GM21528 (cell line): ENCODE data around the gene MYO16.

Experiments used
- ATAC-seq: cut with Tn5 transposase; IDR thresholded peaks from one replicate; pipeline ENCODE4 v1.9.1; 2021; ENCODE audit warnings: mild to moderate bottlenecking, moderate library complexity; ENCODE audit not compliant: unreplicated experiment, low FRiP score

Gene MYO16

DNA sequence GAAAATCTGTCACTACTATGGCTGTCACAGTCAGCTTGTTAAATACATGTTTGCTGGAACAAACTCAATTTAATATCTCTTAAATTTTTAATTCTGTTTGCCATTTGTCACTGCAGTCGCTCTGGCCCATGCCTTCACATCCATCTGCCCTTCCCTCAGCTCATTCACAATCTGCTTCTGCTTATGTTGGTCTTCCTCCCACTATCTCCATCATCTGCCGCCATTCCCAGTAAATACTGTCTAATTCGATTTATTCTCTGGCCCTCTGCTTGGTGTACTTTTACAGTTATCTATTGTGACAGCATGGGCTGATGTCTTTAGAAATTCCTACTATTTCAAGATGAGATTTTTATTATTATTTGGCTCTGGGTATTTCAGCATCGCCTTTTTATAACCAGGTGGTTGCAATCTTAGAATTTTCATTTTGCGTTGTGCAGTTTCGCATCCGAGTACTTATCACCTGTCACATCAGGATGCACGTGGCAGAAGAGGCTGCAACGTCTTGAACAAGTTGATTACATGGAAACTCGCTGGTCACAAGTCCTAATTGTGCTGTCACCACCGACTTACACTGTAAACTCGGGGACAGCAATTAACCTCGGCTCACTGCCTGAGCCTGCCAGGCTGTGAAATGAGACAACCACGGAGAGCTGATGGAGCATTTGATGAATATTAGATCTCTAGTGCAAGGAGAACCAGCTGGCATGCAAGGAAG, 158.4 kb downstream of the MYO16 start:
- no peak for ATAC-seq

DNA sequence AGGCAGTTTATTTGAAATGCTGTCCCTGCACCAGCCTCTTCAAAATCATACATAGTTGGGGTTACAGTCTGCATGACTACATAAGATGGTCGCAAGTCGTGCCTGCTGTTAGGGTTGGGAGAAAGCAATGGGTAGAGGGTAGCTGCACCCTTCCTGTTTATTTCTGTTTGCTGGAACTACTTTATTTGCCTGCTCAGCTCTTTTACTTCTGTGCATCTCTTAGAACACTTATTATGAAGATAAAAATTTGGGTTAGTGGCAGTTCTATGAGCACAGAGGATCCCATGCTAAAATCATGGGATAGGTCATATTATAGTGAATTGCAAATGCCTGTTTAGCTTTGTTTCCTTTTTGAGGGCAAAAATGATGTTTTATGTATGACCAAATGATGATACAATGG, 160.1 kb downstream of the MYO16 start:
- no peak for ATAC-seq

DNA sequence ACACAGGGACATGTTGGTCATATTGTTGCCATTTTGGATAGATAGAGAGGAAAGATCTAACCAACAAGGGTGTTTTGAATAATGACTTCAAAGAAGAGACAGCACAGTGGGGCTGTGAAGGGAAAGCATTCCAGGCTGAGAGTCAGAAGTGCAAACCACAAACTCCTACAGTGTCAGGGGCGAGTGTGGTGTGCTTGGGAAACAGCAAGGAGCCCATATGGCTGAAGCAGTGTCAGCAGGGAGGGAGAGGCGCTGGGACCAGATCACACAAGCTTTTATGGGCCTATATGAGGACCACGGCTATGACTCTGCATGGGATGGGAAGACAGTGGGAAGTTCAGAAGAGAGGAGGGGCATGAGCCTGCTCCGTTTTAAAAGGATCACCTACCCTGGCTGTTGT, 166.4 kb downstream of the MYO16 start:
- no peak for ATAC-seq

DNA sequence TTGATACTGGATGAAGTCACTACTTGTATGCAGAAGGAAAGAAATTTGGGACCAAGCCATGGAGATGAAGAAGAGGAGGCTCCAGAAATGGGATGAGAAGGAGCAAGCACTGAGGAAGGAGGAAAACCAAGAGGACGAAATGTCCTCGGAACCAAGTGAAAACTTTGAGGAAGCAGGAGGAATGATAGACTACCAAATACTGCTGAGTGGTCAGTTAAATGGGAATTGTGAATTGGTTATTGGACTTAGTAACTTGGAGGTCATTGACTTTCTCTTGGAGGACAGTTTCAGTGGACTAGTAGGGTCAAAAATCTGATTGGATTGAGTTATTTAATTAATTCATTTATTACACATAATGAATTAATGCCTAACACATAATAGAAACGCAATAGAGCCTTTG, 167.9 kb downstream of the MYO16 start:
- ATAC-seq: no peak

DNA sequence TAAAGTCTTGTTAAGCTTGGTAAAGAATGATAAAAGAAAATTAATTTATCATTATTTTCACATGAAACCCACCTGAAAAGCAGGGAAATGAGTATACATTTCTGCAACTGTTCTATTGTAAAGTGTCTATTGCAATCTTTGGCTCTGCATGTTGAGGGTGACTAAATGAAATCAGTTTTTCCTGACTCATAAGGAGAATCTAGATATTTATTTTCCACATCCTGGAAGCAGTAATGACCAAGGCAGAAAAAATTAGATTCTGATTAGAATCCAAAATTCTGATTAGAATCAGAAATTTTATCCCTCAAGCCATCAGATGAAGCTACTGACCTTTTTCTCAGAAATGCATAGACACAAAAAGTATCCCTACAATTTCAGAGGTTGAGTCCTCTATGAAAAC, 178.4 kb downstream of the MYO16 start:
- ATAC-seq: no peak

DNA sequence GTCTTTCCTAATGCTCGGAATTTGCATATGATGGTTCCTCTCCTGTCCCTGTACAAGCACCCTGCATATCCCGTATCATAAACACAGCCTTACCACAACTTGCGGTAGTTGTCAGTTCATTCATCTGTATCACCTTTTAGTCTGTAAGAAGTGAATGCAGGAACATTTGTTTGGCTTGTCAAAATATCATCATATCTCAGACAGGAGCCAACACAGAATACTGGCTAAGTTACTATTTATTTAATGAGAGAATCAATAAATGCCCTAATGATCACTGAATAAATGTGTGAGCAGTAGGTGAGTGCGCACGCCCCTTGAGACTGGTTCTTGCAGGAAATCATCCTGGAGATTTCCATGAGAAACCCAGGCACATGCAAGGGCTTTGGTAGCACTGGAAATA, 182.8 kb downstream of the MYO16 start:
- no peak for ATAC-seq

DNA sequence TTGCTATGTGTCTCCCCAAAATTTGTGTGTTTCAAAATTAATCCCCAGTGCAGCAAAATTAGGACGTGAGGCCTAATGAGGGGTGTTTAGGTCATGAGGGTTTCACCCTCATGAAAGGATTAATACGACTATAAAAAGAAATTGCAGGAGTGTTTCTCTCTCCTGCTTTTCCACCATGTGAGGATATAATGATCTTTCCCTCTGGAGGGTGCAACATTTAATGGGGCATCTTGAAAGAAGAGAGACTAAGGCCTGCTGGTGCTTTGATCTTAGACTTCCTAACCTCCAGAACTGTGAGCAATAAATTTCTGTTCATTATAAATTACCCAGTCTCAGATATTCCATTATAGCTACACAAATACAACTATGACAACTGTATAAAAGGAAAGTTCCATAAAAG, 183.2 kb downstream of the MYO16 start:
- no peak for ATAC-seq

DNA sequence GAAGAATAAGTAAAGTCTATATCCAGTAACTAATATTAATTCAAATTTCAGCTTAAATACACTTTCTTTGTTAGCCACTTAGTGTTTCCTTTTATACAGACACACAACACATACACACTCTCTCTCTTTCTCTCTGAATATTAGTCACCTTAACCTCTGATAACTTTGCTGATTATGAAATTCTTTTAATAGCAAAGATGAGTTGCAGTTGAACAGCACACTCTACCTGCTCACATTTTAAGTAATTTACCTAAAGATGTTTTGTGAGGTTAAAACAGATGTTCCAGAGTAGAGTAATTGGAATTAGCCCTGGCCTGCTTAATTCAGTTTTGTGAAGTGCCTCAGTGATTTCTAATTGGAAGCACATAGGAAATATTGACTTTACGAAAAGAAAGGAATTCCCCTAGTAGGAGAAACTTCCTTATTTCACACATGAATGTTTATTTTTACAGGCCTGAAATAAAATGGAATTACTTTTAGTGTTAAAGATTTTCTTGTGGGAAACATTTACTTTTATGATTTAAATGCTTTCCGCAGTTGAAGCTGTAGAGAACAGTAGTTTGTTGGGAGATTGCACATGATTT, 184.3 kb downstream of the MYO16 start:
- no peak for ATAC-seq

DNA sequence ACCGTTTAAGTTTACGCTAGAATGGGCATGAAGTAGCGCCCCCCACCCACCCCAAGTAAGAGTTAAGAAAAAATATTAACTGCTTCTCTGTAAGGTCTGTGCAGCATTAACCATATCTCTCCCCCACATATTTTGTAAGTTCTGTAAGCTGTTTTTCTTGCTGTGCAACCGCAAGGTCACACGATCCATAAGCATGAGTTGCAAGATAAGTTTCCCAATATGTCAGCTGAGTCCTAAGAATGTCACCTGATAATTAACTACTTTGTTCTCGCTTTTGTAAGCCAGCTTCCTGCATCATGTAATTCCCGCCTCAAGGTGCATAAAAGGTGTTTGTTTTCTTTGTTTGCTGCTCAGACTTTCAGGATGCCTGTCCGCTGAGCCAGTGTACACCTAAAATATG, 187.0 kb downstream of the MYO16 start:
- ATAC-seq: no peak

DNA sequence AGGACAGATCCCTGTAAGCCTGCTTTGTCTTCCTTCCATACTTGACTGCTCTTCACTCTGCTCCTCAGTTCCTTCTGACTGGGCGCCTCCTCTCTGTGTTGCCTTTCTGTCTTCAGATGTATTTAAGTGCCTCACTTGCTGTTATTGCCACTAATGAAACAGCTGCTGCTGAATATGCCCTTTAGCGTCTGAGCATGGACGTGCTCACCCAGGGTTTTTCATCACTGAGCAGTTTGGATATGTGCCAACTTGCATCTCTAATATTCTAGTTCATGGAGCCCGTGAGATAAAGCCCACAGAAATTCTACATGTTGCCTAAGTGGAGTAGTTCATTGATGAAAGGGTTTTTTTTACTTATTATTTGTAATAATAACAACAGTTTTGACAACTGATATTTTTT, 198.2 kb downstream of the MYO16 start:
- ATAC-seq: no peak

DNA sequence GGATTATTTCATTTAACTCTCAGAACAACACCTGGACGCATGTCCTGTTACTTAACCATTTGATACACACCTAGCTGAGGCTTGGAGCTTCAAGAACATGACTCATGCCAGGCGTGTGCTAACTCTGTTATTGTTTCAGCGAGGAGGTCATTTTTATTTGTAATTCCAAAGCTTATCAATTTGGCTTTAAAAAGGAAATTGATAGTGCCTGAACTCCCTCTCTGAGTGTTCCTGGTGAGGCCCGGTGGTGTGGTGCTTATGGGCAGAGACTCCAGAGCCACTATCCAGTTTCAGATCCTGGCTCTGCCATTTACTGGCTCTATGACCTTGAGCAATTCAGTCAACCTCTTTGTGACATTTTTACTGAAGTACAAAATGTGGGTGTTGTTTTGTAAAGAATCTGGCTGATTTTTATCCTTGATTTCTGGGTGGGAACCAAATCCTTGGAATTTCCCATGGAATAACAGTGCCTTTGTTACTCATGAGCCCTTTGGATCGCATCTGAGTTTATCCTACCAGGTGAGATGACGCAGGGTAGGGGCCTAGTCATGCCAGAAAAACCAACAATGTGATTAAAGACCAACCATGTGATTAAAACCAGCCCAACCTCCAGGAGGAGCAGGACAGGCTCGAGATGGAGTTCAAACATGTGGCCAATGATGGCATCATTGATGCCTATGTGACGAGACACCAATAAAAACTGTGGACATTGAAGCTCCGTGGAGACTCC, 198.8 kb downstream of the MYO16 start:
- no peak for ATAC-seq

DNA sequence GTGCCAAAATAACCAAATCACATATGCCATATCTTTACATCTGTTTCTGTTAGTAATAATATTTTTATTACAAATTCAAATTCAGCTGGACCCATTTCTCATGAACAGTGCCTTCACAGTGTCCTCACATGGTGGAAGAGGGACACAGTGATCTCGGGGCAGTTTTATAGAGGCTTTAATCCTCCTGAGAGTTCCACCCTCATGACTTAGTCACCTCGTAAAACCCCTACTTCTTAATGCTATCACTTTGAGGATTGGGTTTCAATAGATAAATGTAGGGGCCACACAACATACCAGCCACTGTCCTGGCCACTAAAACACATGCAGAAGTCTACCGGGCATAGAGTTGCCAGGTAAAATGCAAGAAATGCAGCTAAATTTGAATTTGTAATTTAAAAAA, 201.5 kb downstream of the MYO16 start:
- ATAC-seq: no peak

DNA sequence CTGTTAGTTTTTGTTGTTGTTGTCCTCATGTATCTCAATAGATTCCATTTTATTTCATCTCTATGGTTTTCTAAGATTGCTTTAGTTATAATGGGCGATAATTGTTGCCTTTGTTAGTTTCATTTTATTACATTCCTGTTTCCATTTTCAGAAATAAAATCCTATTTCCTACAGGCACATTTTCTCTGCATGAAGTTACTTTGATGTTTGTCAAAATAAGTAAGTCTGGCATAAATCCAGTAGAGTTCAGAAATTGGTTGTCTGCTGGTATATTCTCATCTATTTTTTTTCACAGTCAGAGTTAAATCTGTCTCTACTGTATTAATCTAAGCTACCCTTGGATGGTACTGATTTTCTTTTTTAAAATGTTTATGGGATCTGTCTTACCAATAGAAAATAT, 204.1 kb downstream of the MYO16 start:
- no peak for ATAC-seq

DNA sequence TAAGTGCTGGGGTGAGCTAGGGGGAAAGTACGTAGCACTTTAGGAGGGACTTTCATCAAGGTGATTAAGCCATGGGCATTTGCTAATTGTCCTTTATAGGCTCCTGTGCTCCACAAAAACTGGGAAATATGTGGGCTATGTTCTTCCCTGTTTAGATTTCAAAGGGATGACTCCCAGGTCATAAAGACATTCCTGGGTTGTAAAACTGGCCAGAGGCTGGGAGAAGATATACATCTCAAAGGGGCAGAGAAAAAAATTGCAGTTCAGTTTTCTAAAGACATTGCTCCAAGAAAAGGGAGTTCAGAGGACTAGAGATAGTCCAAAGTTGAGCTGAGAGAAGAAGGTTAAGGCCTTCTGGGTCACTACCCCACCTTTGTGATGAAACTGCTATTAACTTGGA, 204.8 kb downstream of the MYO16 start:
- ATAC-seq: no peak

DNA sequence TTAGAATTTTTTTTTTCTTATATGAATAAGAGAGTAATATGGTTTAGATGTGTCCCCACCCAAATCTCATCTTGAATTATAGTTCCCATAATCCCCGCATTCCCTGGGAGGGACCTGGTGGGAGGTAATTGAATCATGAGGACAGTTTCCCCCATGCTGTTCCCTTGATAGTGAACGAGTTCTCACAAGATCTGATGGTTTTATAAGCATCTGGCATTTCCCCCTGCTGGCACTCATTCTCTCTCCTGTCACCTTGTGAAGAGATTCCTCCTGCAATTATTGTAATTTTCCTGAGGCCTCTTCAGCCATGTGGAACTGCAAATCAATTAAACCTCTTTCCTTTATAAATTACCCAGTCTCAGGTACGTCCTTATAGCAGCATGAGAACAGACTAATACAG, 205.7 kb downstream of the MYO16 start:
- no peak for ATAC-seq

DNA sequence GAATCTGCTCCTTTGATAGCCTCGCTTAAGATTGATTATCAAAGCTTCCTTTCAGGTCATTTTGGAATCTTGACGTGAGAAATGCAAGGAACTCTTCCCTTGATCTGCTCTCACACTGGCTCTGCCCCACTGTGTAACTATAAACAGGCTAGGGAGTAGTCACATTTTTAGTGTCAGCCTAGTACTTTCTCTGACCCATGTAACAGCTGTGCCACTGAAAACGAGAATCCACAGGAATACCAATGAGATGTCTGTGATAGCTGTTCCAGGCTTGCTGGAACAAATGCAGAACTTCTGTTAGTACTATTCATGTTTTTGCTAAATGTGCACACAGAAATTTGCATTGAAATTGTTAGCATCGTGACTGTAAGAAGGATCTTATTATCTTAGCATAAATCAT, 221.3 kb downstream of the MYO16 start:
- no peak for ATAC-seq

DNA sequence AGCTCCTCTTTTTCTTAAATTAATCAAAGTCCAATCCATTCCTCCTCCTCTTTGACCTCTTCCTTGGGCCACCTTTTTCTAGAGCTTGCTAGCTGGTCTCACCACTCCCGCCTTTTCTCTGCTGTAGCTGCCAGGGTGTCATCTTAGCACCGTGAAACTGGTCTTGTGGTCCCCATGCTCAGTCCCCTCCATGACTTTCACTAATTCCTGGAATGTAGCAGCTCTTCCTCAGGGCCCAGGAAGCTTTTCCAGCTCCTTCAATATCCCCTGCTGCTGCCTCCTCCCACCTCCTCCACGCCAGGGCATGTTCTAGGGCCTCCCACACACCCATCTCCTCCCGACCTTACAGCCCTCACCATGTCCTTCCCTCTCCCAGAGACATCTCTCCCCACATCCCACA, 222.2 kb downstream of the MYO16 start:
- no peak for ATAC-seq

DNA sequence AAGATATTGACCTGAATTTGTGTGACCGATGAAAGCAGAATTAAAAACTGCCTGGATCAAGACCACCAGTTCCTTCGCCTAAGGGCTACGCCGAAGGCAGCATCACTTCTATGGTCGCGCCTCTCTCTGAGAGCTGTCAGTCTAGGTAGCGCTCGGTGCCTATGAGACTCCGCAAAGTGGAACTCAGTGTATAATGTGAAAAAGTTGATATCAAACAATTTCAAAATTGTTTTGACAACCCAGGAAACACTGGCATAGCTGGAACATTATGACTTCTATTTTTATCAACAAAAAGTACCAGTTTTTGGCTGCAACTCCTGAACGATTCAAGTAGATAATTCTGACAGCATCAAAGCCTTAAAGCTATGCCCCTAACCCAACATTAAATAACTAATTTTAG, 223.6 kb downstream of the MYO16 start:
- ATAC-seq: no peak

DNA sequence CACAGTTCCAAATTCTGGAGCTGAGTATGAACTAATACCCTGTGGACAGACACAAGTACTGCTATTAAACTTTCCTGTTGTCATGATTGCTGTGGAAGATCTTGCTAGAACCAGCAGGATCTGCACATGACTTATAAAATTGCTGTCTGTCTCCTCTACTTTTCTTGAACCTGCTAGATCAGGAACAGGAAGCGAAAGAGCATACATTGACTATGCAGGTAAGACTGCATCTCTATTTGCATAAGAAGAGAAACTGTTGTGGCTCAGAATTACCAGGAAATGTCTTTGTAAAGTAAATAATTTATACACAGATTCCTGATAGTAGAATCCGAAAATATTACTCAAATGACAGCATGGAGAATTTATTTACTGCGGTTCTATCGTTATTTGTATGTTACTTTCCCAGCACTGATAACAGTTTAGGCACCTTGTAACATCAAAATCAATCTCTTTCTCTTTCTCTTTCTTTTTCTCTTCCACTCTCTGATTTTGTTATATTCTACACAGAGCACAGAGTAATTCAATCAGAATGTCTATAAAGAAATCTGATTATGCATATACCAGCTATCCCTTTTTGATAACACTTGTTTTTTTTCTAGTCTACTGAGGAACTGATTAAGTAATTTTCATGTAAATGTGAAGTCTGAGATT, 226.5 kb downstream of the MYO16 start:
- peak; percentile 96 for ATAC-seq

DNA sequence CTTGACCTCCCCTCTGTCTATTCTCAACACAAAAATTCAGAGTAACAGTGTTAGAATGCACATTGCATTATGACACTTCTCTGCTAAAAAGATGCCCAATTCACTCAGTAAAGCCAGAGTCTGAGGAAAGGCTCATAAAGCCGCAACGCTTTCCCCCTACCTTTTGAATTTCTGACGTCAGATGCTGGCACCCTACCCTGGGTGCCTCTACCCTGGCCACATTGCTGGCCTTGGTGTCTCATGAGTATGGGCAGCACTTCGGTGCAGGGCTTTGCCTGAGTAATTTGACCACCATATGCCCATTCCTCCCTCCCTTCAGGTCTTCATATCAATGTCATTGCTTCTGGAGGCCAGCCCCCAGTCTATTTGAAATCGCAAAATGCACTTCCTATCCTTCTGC, 229.3 kb downstream of the MYO16 start:
- ATAC-seq: no peak

DNA sequence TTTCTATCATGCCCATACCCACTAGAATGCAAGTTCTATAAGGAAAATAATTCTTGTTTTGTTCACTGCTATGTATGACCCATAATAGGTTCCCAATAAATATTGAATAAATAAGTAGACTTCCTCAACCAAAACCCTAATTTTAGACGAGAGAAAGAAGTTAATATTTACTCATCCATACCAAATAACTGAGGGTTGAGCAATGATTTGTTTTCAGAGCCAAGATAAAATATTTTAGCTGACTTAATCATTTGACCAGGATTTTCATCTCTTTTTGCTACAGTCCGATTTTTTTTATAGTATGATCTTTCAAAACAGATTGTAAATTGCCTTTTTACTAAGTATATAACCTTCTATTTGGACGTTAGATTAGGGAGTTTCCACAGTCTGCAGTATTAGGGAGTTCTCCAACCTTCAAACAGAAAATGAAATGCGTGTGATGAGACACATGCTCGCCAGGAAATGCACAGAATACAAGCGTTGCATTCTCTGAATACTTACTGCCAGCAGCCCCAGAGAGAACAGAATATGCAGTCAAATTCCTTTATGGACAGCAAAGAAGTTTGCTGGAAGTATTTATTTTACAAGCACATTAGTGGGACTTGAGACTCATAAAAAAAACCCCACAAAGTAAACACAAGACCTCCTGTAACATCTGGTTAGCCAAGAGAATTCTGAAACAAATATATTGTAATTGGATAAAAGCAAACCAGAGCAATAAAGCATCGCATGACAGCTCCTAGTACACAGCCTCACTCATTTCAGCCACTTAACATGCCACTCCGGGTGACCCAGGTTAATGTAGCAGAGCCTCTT, 230.0 kb downstream of the MYO16 start:
- no peak for ATAC-seq
